GM12875 (cell line): ENCODE results near the gene VSTM2B.

Experiments used
- H3K4me3 ChIP-seq: one replicate; pipeline ENCODE4 v1.5.1; 2011; ENCODE audit warnings: low read depth, low read length, control low read depth
- CTCF ChIP-seq: IDR thresholded peaks from 2 replicates; pipeline ENCODE4 v1.5.1; 2011; ENCODE audit warnings: low read depth, mild to moderate bottlenecking, control low read depth, inconsistent platforms, low read length, moderate library complexity, borderline replicate concordance; ENCODE audit not compliant: insufficient read depth

The VSTM2B gene

GRCh38 chr19:29547361-29547960 is 21.7 kb downstream of the VSTM2B start:
- no peak overlapping the region for H3K4me3 ChIP-seq
- TF ChIP-seq CTCF: no peak

GRCh38 chr19:29547981-29548380 is 22.2 kb downstream of the VSTM2B start:
- H3K4me3 ChIP-seq: no peak overlapping the region
- TF ChIP-seq CTCF: no peak

- TF ChIP-seq CTCF: no peak
- no peak overlapping the region for H3K4me3 ChIP-seq
Observed at GRCh38 chr19:29548483-29549085, 22.8 kb downstream of the VSTM2B start.

- H3K4me3 ChIP-seq: no peak overlapping the region
- no peak for TF ChIP-seq CTCF
Observed at GRCh38 chr19:29549105-29550070, 23.6 kb downstream of the VSTM2B start.

GRCh38 chr19:29550896-29551295 is 25.1 kb downstream of the VSTM2B start:
- no peak overlapping the region for H3K4me3 ChIP-seq
- no peak for TF ChIP-seq CTCF

GRCh38 chr19:29551774-29552173 is 26.0 kb downstream of the VSTM2B start:
- TF ChIP-seq CTCF: no peak
- no peak overlapping the region for H3K4me3 ChIP-seq
